ENCODE data around the gene SELENON. TPM values are rescaled to one million over a fixed set of nuclear protein-coding genes. Genes with fewer than 3 reads are reported as not detected.

SELENON gene
- total and polyA plus RNA-seq, 10 of the 15 experiments (the other 5 are each of a cell fraction or from before 2014, with no cell fraction given) = 0.07 to 5.1 (median 0.80) TPM

DNA sequence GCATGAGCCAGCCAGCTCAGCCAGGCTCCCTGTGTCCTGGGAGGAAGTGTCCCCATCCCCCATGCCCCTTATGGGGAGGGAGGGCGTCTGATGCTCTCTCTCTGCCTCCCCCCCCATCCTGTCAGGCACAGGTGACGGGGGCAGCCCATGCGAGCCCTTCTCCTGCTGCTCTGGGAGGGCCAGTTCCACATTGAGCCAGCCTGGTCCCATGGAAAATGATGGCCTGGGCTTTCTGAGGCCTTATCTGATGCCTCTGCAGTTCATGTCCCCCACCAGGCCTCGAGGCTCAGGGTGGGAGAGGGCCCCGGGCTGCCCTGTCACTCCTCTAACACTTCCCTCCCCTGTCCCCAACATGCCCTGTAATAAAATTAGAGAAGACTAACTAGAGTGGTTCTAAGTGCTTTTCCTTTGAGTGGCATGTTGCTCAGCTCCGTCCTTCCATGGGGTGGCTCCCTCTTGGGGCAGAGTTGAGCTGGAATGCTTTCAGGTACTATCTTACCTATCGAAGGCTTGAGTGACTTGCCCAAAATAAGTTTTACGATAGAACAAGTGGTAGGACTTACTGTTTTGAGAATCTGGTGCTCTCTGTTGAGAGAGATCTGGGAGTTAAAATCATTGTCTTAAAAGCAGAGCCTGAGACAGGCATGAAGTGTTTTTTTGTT is 18.0 kb downstream of the SELENON start:
- TF ChIP-seq NBN (IDR thresholded peaks at IDR 0.05) (no peak), CHD1 (IDR thresholded peaks at IDR 0.05; ENCODE audit: low read depth, low read length) (no peak), NFYB (IDR thresholded peaks at IDR 0.05; ENCODE audit: insufficient read depth, low read depth, low read length) (no peak), NR2C2 (IDR thresholded peaks at IDR 0.05; ENCODE audit: borderline replicate concordance, control insufficient read depth, insufficient read length, low read depth) (no peak), NFXL1 (IDR thresholded peaks at IDR 0.05; ENCODE audit: borderline replicate concordance) (no peak), RFX5 (IDR thresholded peaks at IDR 0.05; ENCODE audit: low read depth, low read length) (no peak), POLR2AphosphoS5 (IDR thresholded peaks at IDR 0.05; ENCODE audit: low read length) (no peak), POU2F2 (IDR thresholded peaks at IDR 0.05; ENCODE audit: borderline replicate concordance, low read depth, low read length) (no peak), ASH2L (IDR thresholded peaks at IDR 0.05; ENCODE audit: borderline replicate concordance, low read depth) (no peak), PAX8 (IDR thresholded peaks at IDR 0.05) (no peak), NRF1 (conservative IDR thresholded peaks at IDR 0.05; ENCODE audit: low read depth, low read length) (no peak), ZNF24 (IDR thresholded peaks at IDR 0.05) (no peak), SIN3A (IDR thresholded peaks at IDR 0.05; ENCODE audit: low read depth, low read length) (no peak), RELB (IDR thresholded peaks at IDR 0.05; ENCODE audit: low read depth) (no peak)
- TF ChIP-seq, protein P1, sequence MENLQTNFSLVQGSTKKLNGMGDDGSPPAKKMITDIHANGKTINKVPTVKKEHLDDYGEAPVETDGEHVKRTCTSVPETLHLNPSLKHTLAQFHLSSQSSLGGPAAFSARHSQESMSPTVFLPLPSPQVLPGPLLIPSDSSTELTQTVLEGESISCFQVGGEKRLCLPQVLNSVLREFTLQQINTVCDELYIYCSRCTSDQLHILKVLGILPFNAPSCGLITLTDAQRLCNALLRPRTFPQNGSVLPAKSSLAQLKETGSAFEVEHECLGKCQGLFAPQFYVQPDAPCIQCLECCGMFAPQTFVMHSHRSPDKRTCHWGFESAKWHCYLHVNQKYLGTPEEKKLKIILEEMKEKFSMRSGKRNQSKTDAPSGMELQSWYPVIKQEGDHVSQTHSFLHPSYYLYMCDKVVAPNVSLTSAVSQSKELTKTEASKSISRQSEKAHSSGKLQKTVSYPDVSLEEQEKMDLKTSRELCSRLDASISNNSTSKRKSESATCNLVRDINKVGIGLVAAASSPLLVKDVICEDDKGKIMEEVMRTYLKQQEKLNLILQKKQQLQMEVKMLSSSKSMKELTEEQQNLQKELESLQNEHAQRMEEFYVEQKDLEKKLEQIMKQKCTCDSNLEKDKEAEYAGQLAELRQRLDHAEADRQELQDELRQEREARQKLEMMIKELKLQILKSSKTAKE (IDR thresholded peaks at IDR 0.05; ENCODE audit: low read depth, poor library complexity, severe bottlenecking) = no peak
- TF ChIP-seq, protein P2, sequence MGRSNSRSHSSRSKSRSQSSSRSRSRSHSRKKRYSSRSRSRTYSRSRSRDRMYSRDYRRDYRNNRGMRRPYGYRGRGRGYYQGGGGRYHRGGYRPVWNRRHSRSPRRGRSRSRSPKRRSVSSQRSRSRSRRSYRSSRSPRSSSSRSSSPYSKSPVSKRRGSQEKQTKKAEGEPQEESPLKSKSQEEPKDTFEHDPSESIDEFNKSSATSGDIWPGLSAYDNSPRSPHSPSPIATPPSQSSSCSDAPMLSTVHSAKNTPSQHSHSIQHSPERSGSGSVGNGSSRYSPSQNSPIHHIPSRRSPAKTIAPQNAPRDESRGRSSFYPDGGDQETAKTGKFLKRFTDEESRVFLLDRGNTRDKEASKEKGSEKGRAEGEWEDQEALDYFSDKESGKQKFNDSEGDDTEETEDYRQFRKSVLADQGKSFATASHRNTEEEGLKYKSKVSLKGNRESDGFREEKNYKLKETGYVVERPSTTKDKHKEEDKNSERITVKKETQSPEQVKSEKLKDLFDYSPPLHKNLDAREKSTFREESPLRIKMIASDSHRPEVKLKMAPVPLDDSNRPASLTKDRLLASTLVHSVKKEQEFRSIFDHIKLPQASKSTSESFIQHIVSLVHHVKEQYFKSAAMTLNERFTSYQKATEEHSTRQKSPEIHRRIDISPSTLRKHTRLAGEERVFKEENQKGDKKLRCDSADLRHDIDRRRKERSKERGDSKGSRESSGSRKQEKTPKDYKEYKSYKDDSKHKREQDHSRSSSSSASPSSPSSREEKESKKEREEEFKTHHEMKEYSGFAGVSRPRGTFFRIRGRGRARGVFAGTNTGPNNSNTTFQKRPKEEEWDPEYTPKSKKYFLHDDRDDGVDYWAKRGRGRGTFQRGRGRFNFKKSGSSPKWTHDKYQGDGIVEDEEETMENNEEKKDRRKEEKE (IDR thresholded peaks at IDR 0.05) = no peak
- TF ChIP-seq, protein P3, sequence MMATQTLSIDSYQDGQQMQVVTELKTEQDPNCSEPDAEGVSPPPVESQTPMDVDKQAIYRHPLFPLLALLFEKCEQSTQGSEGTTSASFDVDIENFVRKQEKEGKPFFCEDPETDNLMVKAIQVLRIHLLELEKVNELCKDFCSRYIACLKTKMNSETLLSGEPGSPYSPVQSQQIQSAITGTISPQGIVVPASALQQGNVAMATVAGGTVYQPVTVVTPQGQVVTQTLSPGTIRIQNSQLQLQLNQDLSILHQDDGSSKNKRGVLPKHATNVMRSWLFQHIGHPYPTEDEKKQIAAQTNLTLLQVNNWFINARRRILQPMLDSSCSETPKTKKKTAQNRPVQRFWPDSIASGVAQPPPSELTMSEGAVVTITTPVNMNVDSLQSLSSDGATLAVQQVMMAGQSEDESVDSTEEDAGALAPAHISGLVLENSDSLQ (IDR thresholded peaks at IDR 0.05) = no peak
- no peaks in the 10 kb centered on the region for H4K20me1 ChIP-seq (ENCODE audit: control insufficient read depth, insufficient read depth)
- ChIA-PET RAD21 (ENCODE audit: unreplicated experiment) (interaction anchor here (2.9 kb wide), 1 partner anchor 179 kb away, joined by 13 read pairs; the partner anchor contains the start of gene PAFAH2), POLR2A (no interaction called here), SMC1A (ENCODE audit: uncharacterized antibody, unreplicated experiment) (interaction anchor here (1.0 to 1.8 kb wide), 2 partner anchors 8 to 15 kb away, joined by 3 to 8 read pairs; no protein-coding TSS in a partner anchor), CTCF (interaction anchor here (0.9 to 5.3 kb wide), 4 partner anchors 8 to 297 kb away, joined by 3 to 24 read pairs (median 13); partner anchors contain the start of gene PAFAH2)
- no peak for DNase-seq (ENCODE audit: low read depth, low spot score)
- no peak for ATAC-seq
- in situ Hi-C loops (cut with MboI) (loop anchor here (25.0 kb wide), 1 partner anchor 406 kb away; the partner anchor contains the start of gene RHCE), intact Hi-C loops (cut with micrococcal nuclease; ENCODE audit: unreplicated experiment) (no loop called here)
- H3K79me2 ChIP-seq (ENCODE audit: control insufficient read depth, insufficient read depth, low read length) = peaks cover 26% of the 10 kb centered on the region
- H3K9ac ChIP-seq (ENCODE audit: control insufficient read depth, insufficient read depth, low read length) = no peak overlapping the region
- H3K4me1 ChIP-seq (ENCODE audit: control insufficient read depth, insufficient read depth, low read length) = peaks cover 15% of the 10 kb centered on the region
- WGBS (ENCODE audit: insufficient coverage, insufficient replicate concordance, low lambda C conversion rate, missing lambda C conversion rate) = 66% methylated on average over 8 of the region's 8 CpGs
- no peak overlapping the region for H2AFZ ChIP-seq (ENCODE audit: control insufficient read depth, low read depth, low read length)
- BruUV-seq (replicated peaks) = no TSS peak
- no peaks in the 10 kb centered on the region for H3K9me3 ChIP-seq (replicated peaks; ENCODE audit: control insufficient read depth, insufficient read depth, low read length)
- no peak overlapping the region for H3K4me3 ChIP-seq
- no peak overlapping the region for H3K4me2 ChIP-seq (ENCODE audit: control insufficient read depth, insufficient read depth)
- FAIRE-seq = no peak
- no peak overlapping the region for H3K27ac ChIP-seq (ENCODE audit: control insufficient read depth, insufficient read depth)
- H3K36me3 ChIP-seq (ENCODE audit: control insufficient read depth in 2 of 2, insufficient read depth in 2 of 2, low read length in 1 of 2) = no peaks in the 10 kb centered on the region; a peak in 1 of 4 replicates
- H3K27me3 ChIP-seq (replicated peaks in 1 of 2; ENCODE audit: control insufficient read depth in 2 of 2, insufficient read depth in 2 of 2, low read length in 1 of 2) = no peaks in the 10 kb centered on the region

Measured in GM12878 (cell line).